Stomach (tissue), 19 donors: ENCODE results near the gene UMPS. TPM values are rescaled to one million over a fixed set of nuclear protein-coding genes. Genes with fewer than 3 reads are reported as not detected.

Source experiments
- DNase-seq, 2 donors: peaks; one replicate each; pipeline versions ENCODE4 v3.0.0 to v3.0.0-alpha.2; 2013 to 2019
- H3K27ac ChIP-seq, 5 donors: fragments of 200-600 bp in 4 of 5; sonication (generic) in 4 of 5; one replicate each; pipeline ENCODE4 v1.5.1; 2013 to 2019; ENCODE audit warnings: mild to moderate bottlenecking in 1 of 5, moderate library complexity in 1 of 5
- H3K27me3 ChIP-seq, 3 donors: fragments of 200-600 bp; sonication (generic); one replicate each; pipeline ENCODE4 v1.5.1; 2017 to 2019; ENCODE audit warnings: mixed run types in 1 of 3
- H3K36me3 ChIP-seq, 4 donors: fragments of 200-600 bp; sonication (generic); 1 replicate in 3 of 4; 2 replicates in 1 of 4; pipeline ENCODE4 v1.5.1; 2016 to 2019
- H3K4me1 ChIP-seq, 4 donors: fragments of 200-600 bp; sonication (generic); one replicate each; pipeline ENCODE4 v1.5.1; 2016 to 2019
- H3K4me3 ChIP-seq, 4 donors: fragments of 200-600 bp; sonication (generic) in 3 of 4; one replicate each; pipeline ENCODE4 v1.5.1; 2016 to 2019; ENCODE audit warnings: mild to moderate bottlenecking in 1 of 4
- H3K9me3 ChIP-seq, 4 donors: fragments of 200-600 bp; sonication (generic); one replicate each; pipeline ENCODE4 v1.5.1; 2016 to 2019
- EP300 ChIP-seq: sonication (generic); formaldehyde crosslinking; IDR thresholded peaks from one replicate; pipeline ENCODE4 v1.6.1; 2017; ENCODE audit warnings: antibody characterized with exemption
- POLR2A ChIP-seq, 4 donors: fragments of 450-650 bp; IDR thresholded peaks; one replicate each; pipeline ENCODE4 v1.6.1; 2016; ENCODE audit warnings: antibody characterized with exemption in 4 of 4, control low read depth in 2 of 4, mild to moderate bottlenecking in 1 of 4, moderate library complexity in 1 of 4
- POLR2AphosphoS5 ChIP-seq, 3 donors: sonication (generic); formaldehyde crosslinking; IDR thresholded peaks; one replicate each; pipeline ENCODE4 v1.6.1; 2016; ENCODE audit warnings: antibody characterized with exemption in 3 of 3
- WGBS, 5 donors: extraction: QIAGEN DNeasy Blood & Tissue Kit in 3 of 5; methylation state at CpG; one replicate each; pipeline versions ENCODE4 v1.1.5 to v1.1.7; 2013 to 2018; 5-methylcytosine and 5-hydroxymethylcytosine counted together
- intact Hi-C: fragments of 100-400 bp; cut with DNase I; formaldehyde crosslinking; loops from one replicate; pipeline ENCODE4 v1.15.1; 2023; ENCODE audit warnings: low total_unique reads
- long read RNA-seq, 10 donors: transcript quantifications; one replicate each; lab custom pipeline, GENCODE V29; 2026
- polyA plus RNA-seq, 3 donors: library from polyadenylated mRNA; stranded (reverse); fragments of 200-250 nt; gene quantifications; one replicate each; pipeline ENCODE4 v1.2.3, GENCODE V29; 2013
- total RNA-seq, 5 donors: library from RNA; depleted of rRNA; stranded (reverse); fragments of >200 nt; gene quantifications; one replicate each; pipeline versions ENCODE4 v1.1.0 to v1.2.3, GENCODE V29; 2014 to 2016
- TF ChIP-seq, protein P1 (sequence below), 7 experiments: fragments of 450-650 bp in 4 of 7; fragments of 200-600 bp in 3 of 7; sonication (generic) in 3 of 7; IDR thresholded peaks; one replicate each; pipeline ENCODE4 v1.5.1; 2016 to 2019; ENCODE audit warnings: antibody characterized with exemption in 7 of 7, control low read depth in 2 of 7, mild to moderate bottlenecking in 1 of 7
- donor health status: healthy with polysubstance abuse.
- donor health status: Bipolar disorder and iron deficiency.
- donor health status: healthy.

UMPS gene
- total RNA-seq (10 to 100 TPM in 3 of 5 donors, 1 to 10 TPM in 2; 1.8 to 48.3 (median 28.8) TPM), polyA plus RNA-seq (10 to 100 TPM; 12.6 to 24.7 (median 16.4) TPM)
- long read RNA-seq, donor 1, full-length matches to known transcripts = 3 of 12 reads
- long read RNA-seq, donor 1, partial matches to known transcripts = 9 of 12 reads
- long read RNA-seq, donor 1, other reads (novel, unspliced or antisense) = 0 of 12 reads
- long read RNA-seq, donor 2, full-length matches to known transcripts = 1 of 1 reads
- long read RNA-seq, donor 2, partial matches to known transcripts = 0 of 1 reads
- long read RNA-seq, donor 2, other reads (novel, unspliced or antisense) = 0 of 1 reads
- long read RNA-seq, donor 3, full-length matches to known transcripts = 5 of 5 reads
- long read RNA-seq, donor 3, partial matches to known transcripts = 0 of 5 reads
- long read RNA-seq, donor 3, other reads (novel, unspliced or antisense) = 0 of 5 reads
- long read RNA-seq, donor 4, full-length matches to known transcripts = 1 of 1 reads
- long read RNA-seq, donor 4, partial matches to known transcripts = 0 of 1 reads
- long read RNA-seq, donor 4, other reads (novel, unspliced or antisense) = 0 of 1 reads
- long read RNA-seq, donor 5, full-length matches to known transcripts = 8 of 8 reads
- long read RNA-seq, donor 5, partial matches to known transcripts = 0 of 8 reads
- long read RNA-seq, donor 5, other reads (novel, unspliced or antisense) = 0 of 8 reads
- long read RNA-seq, donor 6 = 0 reads
- long read RNA-seq, donor 7, full-length matches to known transcripts = 6 of 6 reads
- long read RNA-seq, donor 7, partial matches to known transcripts = 0 of 6 reads
- long read RNA-seq, donor 7, other reads (novel, unspliced or antisense) = 0 of 6 reads
- long read RNA-seq, donor 8, full-length matches to known transcripts = 7 of 13 reads
- long read RNA-seq, donor 8, partial matches to known transcripts = 6 of 13 reads
- long read RNA-seq, donor 8, other reads (novel, unspliced or antisense) = 0 of 13 reads
- long read RNA-seq, donor 9, full-length matches to known transcripts = 5 of 13 reads
- long read RNA-seq, donor 9, partial matches to known transcripts = 8 of 13 reads
- long read RNA-seq, donor 9, other reads (novel, unspliced or antisense) = 0 of 13 reads
- long read RNA-seq, donor 10, full-length matches to known transcripts = 3 of 3 reads
- long read RNA-seq, donor 10, partial matches to known transcripts = 0 of 3 reads
- long read RNA-seq, donor 10, other reads (novel, unspliced or antisense) = 0 of 3 reads

DNA sequence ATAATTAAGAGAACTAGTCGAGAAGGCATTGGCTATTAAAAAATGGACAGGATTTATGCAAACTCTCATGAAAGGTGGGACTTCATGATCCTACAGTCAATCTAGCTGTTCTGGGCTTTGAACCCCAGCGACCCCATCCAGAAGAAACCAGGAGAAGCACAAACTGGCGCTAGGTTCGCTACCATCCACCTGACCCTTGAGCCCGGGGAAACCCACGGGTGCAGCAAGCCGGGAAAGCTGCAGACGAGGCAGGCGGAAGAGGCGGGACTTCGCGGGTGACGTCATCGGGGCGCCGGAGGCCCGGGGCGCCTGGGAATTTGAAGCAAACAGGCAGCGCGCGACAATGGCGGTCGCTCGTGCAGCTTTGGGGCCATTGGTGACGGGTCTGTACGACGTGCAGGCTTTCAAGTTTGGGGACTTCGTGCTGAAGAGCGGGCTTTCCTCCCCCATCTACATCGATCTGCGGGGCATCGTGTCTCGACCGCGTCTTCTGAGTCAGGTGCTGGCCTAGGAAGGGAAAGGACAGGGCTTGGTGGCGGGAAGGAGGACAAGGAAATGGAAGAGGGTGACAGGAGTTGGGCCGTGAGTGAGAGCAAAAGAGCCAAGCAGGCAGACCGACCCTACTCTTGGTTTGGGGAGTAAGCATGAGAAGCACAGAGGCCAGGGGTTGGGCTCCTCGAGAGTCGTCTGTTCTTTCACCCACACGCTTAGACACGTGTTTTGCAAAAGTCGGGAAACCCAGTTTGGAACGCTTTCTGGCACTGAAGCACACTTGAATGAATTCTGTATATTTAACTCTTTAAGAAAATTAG lies at the start of gene UMPS:
UMPS (plus strand) TSS at position 324 of the 812 bp plus-strand sequence; CDS start at position 344, 20 bp downstream.
- peaks cover 18 to 43% (median 36%) of the 10 kb centered on the region in 4 donors for H3K4me1 ChIP-seq
- peak; percentile 93 to 97 for DNase-seq
- H3K9me3 ChIP-seq = no peaks in the 10 kb centered on the region
- H3K27ac ChIP-seq = peak within 1 kb of the TSS; percentile 47 to 87 (median 77)
- intact Hi-C loops = no loop called here
- H3K27me3 ChIP-seq = peaks cover 0 to 22% (median 0%) of the 10 kb centered on the region in 3 donors
- H3K4me3 ChIP-seq = peak within 1 kb of the TSS; percentile 62 to 88 (median 82)
- peaks cover 2 to 12% (median 7%) of the 10 kb centered on the region in 4 donors for H3K36me3 ChIP-seq
- TF ChIP-seq EP300 = no peak
- TF ChIP-seq POLR2AphosphoS5 (IDR thresholded peaks at IDR 0.05) = peak; percentile 63 to 89 (median 76)
- TF ChIP-seq, protein P1, sequence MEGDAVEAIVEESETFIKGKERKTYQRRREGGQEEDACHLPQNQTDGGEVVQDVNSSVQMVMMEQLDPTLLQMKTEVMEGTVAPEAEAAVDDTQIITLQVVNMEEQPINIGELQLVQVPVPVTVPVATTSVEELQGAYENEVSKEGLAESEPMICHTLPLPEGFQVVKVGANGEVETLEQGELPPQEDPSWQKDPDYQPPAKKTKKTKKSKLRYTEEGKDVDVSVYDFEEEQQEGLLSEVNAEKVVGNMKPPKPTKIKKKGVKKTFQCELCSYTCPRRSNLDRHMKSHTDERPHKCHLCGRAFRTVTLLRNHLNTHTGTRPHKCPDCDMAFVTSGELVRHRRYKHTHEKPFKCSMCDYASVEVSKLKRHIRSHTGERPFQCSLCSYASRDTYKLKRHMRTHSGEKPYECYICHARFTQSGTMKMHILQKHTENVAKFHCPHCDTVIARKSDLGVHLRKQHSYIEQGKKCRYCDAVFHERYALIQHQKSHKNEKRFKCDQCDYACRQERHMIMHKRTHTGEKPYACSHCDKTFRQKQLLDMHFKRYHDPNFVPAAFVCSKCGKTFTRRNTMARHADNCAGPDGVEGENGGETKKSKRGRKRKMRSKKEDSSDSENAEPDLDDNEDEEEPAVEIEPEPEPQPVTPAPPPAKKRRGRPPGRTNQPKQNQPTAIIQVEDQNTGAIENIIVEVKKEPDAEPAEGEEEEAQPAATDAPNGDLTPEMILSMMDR (IDR thresholded peaks at IDR 0.05) = peak in 1 of 7 experiments; percentile 10
- peak in 1 of 4 donors; percentile 38 for TF ChIP-seq POLR2A (IDR thresholded peaks at IDR 0.05)
- WGBS, 5 donors = 0 to 1% (median 0%) methylated on average over 34 to 44 of the region's 44 CpGs

DNA sequence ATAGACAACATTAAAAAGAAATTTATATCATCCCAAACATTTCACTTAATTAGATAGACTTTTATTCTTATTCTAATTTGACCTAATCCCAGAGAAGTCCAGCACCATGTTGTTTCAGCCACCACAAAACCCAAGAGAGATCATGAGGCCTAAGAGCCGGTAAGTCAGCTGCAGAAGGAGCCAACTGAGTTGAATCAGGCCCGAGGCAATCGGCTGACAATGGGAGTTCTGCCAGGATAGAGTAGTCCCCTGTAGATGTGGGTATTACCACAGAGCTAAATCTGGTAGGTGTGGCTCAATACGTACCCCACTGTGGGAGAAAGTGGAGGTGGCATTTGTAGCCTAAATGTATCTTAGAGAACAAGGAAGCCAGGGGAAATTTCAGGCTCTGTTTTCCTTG lies 49.7 kb upstream of the UMPS start:
- no peak for DNase-seq
- intact Hi-C loops = no loop called here
- 73 to 89% (median 81%) methylated on average over 4 of the region's 4 CpGs for WGBS, 5 donors
- H3K4me3 ChIP-seq = no peak overlapping the region
- peaks cover 16 to 58% (median 53%) of the 10 kb centered on the region in 4 donors for H3K36me3 ChIP-seq
- no peak overlapping the region for H3K27ac ChIP-seq
- H3K27me3 ChIP-seq = no peaks in the 10 kb centered on the region
- no peaks in the 10 kb centered on the region for H3K9me3 ChIP-seq
- TF ChIP-seq EP300 = no peak
- TF ChIP-seq POLR2AphosphoS5 (IDR thresholded peaks at IDR 0.05) = no peak
- TF ChIP-seq POLR2A (IDR thresholded peaks at IDR 0.05) = no peak
- TF ChIP-seq, protein P1 (IDR thresholded peaks at IDR 0.05) = no peak
- peaks cover 0 to 18% (median 8%) of the 10 kb centered on the region in 4 donors for H3K4me1 ChIP-seq

DNA sequence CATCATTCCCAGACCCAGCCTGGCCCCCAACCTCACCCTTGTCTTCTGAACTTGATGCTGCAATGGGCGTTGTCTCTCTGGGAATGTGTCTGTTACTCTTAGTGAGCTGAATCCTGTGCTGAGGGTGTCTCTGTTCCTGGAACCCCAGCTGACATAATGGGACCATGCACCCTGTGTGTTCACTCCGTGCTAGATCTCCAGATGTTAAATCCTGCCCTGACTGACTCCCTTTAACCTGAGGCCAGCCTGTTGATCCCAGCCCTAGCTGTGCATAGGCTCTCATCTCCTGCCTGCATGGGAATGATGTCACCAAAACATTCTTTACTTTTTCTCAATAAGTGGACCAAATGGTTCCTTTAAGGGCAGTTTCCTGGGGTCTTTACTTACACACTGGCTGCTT lies 48.0 kb upstream of the UMPS start:
- Histone ChIP-seq H3K27ac (no peak overlapping the region), H3K4me3 (no peak overlapping the region), H3K4me1 (peaks cover 0 to 18% (median 8%) of the 10 kb centered on the region in 4 donors), H3K36me3 (peaks cover 11 to 40% (median 35%) of the 10 kb centered on the region in 4 donors), H3K9me3 (no peaks in the 10 kb centered on the region), H3K27me3 (no peaks in the 10 kb centered on the region)
- 83 to 96% (median 88%) methylated on average over 2 of the region's 2 CpGs for WGBS, 5 donors
- DNase-seq = no peak
- TF ChIP-seq, protein P1 (IDR thresholded peaks at IDR 0.05) = no peak
- no peak for TF ChIP-seq EP300
- TF ChIP-seq POLR2A (IDR thresholded peaks at IDR 0.05) = no peak
- no peak for TF ChIP-seq POLR2AphosphoS5 (IDR thresholded peaks at IDR 0.05)
- intact Hi-C loops = no loop called here
